Measurements from ENCODE around the gene PTPRN2.

DNA sequence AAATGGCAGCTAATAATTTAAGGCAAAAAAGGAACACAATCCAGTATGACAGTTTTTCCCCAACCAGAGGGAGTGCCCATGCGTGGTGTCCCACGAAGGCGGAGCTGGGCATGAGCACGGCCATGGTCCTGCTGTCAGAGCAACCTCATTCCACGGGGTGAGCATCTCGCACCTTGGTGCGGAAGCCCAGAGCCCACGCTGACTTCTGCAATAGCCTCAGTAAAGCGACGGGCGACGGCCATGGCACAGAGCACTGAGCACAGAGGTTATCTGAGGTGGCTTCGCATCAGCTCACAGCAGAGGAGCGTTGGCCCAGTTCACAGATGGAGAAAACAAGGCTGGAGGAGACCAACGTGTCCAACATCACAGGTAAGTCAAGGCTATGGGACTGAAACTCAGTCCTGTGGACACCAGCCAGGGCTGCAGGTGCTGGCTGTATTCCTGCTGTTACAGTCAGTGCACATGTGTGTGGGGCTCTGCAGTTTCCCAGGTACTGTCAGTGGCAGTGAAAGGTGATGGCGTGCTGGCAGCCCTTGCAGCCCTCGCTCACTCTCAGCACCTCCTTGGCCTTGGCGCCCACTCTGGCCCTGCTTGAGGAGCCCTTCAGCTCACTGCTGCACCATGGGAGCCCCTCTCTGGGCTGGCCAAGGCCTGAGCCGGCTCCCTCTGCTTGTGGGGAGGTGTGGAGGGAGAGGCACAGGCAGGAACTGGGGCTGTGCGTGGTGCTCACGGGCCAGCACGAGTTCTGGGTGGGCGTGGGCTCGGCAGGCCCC lies 525.6 kb downstream of the PTPRN2 start:
- TF ChIP-seq CTCF (IDR thresholded peaks at IDR 0.05) (no peak), POLR2A (IDR thresholded peaks at IDR 0.05) (no peak)
